Measurements from ENCODE around the gene CD200R1L.

GRCh38 chr3:112881891-112882290 is 35.2 kb upstream of the CD200R1L start:
- TF ChIP-seq ZNF548 (tag by site-specific recombination; IDR thresholded peaks at IDR 0.05) (no peak), CTCF (tag by site-specific recombination; IDR thresholded peaks at IDR 0.05) (no peak), ZNF133 (tag by site-specific recombination; IDR thresholded peaks at IDR 0.05) (no peak), ZNF121 (tag by site-specific recombination; IDR thresholded peaks at IDR 0.05) (no peak), REST (tag by site-specific recombination; IDR thresholded peaks at IDR 0.05) (no peak), ZBTB7A (tag by site-specific recombination; IDR thresholded peaks at IDR 0.05; ENCODE audit: low read depth) (no peak), PRDM4 (tag by site-specific recombination; IDR thresholded peaks at IDR 0.05) (no peak), ZNF837 (tag by site-specific recombination; IDR thresholded peaks at IDR 0.05) (no peak), RBAK (tag by site-specific recombination; IDR thresholded peaks at IDR 0.05) (no peak), YY1 (tag by site-specific recombination; IDR thresholded peaks at IDR 0.05) (no peak), ZNF24 (tag by site-specific recombination; IDR thresholded peaks at IDR 0.05) (no peak)
- TF ChIP-seq, protein P1, sequence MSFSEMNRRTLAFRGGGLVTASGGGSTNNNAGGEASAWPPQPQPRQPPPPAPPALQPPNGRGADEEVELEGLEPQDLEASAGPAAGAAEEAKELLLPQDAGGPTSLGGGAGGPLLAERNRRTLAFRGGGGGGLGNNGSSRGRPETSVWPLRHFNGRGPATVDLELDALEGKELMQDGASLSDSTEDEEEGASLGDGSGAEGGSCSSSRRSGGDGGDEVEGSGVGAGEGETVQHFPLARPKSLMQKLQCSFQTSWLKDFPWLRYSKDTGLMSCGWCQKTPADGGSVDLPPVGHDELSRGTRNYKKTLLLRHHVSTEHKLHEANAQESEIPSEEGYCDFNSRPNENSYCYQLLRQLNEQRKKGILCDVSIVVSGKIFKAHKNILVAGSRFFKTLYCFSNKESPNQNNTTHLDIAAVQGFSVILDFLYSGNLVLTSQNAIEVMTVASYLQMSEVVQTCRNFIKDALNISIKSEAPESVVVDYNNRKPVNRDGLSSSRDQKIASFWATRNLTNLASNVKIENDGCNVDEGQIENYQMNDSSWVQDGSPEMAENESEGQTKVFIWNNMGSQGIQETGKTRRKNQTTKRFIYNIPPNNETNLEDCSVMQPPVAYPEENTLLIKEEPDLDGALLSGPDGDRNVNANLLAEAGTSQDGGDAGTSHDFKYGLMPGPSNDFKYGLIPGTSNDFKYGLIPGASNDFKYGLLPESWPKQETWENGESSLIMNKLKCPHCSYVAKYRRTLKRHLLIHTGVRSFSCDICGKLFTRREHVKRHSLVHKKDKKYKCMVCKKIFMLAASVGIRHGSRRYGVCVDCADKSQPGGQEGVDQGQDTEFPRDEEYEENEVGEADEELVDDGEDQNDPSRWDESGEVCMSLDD (tag by site-specific recombination; IDR thresholded peaks at IDR 0.05): no peak
